Measurements from ENCODE around the gene ZNF236.

The ZNF236 gene

DNA sequence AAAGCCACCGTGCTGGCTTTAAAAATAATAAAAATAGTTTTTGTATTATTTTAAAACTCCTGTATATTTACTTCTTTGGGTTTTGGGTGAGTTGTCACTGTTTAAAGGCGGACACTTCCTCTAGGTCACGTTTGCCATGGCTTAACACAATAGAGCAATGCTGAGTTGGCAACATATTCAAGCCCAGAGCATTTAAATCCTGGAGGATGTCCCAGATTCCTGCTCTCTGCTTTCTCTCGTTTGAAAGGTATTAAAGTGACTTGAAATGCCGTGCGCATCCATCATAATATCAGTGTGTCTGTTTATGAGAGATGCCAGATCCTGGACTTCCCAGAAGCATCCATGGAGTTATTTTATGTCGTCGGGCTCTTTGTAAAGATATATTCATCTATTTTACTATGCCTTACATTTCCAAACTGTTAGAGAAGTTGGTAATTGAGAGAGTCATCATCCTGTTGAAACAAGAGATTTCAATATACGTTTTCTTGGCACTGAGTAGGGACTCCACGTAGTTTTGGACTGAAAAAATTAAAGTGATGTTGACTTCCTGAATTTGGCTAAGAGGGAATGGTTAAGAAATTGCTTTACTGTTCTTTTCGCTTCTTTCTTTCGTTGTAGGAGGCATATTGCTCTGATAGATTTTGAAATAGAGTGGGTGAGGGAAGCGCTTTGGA lies 150.6 kb downstream of the ZNF236 start:
- DNase-seq (ENCODE audit: low spot score), result no peak

GRCh38 chr18:76973520-76974266 lies 151.3 kb downstream of the ZNF236 start:
- no peak for DNase-seq (ENCODE audit: low spot score)

DNA sequence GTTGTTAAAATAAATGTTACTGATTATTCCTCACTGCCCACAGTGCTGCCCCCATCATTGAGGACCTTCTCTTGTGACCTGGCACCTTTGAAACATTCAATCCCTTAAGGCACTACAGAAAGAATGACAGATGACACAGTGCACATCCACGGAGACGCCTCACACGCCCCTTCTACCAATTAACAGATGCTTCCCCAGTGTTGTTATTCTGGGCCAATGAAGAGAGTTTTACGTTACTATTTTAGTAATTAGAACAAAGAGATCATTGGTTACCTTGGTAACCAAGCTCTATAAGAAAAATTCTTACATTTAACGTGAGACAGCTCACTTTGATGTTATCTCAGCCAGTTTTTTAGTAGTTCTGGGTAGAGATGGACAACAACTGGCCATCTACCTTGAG lies 152.0 kb downstream of the ZNF236 start:
- DNase-seq (ENCODE audit: low spot score), result no peak

DNA sequence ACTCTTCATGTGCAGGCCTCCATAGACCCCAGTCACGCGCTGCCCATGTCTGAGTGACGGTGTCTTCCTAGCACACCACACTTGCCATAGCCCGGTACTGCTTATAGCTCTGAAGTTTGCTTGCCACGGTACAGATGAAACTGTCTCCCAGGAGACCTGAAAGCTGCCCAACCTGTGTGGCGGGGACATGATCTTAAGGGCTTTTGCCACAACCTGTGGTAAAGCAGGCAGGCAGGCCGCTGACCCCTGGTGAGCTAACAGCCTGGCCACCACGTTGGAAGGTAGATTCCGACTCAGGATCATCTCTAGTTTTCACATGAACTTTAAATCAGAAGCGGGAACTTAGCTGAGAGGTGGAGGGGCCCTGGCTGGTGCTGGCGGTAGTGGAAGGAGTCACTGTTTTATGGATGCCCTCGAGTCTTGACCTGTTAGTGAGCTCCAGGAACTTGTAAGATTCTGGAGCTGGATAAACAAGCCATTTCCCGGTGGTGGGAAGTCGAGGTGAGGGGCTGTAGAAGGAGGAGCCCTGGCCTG lies 153.3 kb downstream of the ZNF236 start:
- DNase-seq (ENCODE audit: low spot score), result no peak

- no peak for DNase-seq (ENCODE audit: low spot score)
Measured at GRCh38 chr18:76977108-76977621, 154.8 kb downstream of the ZNF236 start.

DNA sequence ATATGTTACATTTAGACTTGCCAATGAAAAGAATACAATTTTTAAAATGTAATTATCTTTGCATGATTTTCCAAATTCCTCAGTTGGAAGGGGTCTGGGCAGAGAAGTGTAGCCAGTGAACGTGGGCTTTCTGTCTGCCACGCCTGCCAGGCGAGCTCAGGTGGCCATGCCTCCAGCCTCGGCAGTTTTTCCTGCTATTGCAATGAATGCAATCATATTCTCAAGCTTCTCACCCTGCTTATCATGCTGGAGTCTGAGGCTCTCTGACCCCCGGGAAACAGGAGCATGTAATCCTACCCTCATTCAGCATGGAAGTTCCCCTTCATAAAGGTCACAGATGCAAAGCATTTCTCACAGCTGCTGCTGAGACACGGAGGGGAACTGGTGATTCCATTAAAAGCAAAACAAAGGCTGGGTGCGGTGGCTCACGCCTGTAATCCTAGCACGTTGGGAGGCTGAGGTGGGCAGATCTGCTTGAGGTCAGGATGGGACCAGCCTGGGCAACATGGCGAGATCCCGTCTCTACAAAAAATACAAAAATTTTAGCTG lies 155.4 kb downstream of the ZNF236 start:
- no peak for DNase-seq (ENCODE audit: low spot score)

DNA sequence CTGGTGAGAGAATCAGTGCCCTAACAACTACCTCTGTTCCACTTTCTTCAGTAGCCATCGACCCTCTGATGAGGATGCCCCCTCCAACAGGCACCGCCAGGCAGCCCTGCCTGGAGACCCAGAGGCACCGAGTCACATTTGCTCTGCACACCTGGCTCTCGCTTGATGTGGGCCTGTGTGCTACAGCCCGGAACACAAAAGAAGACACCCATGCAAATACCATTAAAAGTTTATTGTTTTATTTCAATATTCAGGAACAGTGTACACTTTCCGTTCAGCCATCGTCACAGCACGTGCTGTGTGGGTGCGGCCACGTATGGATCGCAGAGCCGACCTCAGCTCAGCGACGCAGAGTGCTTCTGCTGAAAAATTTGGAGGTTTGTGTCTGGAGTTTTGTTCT lies 156.3 kb downstream of the ZNF236 start:
- DNase-seq (ENCODE audit: low spot score), result no peak

DNA sequence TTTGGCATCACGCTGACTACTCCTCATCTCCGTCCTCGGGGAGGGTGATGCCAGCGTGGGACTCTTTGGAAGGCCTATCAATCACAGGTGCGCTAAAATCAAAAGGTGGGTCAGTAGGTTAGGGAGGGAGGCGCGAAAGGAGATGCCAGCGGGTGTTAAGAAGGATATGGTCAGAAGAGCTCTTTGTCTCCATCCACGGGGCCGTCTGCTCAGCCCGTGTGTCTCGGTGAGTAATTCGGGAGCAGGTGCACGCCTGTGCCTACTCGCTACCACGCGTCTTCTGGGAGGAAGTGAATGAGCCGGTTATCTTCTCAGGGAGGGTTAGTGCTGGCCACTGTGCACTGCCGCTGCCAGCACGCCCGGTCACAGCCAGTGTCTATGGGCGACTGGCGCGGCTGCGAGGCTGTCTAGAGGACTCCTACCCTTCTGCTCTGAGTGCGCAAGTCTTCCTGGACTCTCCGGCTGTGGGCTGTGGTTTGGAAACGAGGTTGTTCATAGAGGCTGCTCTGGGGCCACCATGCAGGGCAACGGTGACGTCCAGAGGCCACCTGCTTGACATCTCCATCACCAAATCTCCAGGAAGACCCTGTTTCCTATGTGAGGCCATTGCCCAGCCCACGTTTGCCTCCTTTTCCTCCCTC lies 156.9 kb downstream of the ZNF236 start:
- DNase-seq (ENCODE audit: low spot score), result no peak

DNA sequence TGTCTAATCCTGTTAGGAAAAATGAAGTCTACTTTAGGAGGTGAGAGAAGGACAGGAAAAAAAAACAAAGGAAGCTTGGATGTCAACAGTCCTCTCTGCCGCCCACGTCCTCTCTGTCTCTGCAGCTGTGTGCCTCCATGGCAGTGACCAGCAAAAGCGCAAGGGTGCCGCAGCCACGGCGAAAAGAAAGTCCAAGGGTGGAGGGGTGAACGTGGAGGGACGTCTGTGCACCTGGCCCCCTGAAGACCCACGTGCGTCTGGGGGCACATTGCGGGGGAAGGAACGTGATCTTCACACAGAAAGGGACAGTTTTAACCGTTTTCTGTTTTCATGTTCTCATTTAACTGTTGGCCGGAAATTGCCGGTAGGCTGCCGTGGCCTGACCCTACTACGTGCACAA lies 157.5 kb downstream of the ZNF236 start:
- no peak for DNase-seq (ENCODE audit: low spot score)

- no peak for DNase-seq (ENCODE audit: low spot score)
Measured at GRCh38 chr18:76980663-76981395, 158.5 kb downstream of the ZNF236 start.

GRCh38 chr18:76981396-76981968 lies 159.1 kb downstream of the ZNF236 start:
- no peak for DNase-seq (ENCODE audit: low spot score)

DNA sequence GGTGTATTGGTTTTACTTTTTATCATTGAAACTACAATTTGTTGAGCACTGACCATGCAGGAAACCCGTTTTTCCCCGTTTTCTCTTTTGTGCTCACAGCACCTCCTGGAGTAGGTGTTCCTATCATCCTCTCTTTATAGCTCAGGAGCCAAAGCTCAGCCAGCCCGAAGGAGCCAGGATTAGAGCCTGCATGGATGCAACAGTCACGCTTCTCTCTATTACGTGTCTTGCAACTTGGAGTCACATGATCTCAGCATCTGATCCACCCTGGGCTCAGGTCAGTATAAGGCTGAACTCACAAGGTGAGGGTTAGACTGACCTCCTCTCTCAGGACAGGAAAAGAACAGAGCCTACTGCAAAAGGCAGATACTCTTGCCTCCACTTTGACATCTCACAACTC lies 159.7 kb downstream of the ZNF236 start:
- DNase-seq (ENCODE audit: low spot score), result no peak

GRCh38 chr18:76982841-76983583 lies 160.7 kb downstream of the ZNF236 start:
- peak; percentile 88 for DNase-seq (ENCODE audit: low spot score)

DNA sequence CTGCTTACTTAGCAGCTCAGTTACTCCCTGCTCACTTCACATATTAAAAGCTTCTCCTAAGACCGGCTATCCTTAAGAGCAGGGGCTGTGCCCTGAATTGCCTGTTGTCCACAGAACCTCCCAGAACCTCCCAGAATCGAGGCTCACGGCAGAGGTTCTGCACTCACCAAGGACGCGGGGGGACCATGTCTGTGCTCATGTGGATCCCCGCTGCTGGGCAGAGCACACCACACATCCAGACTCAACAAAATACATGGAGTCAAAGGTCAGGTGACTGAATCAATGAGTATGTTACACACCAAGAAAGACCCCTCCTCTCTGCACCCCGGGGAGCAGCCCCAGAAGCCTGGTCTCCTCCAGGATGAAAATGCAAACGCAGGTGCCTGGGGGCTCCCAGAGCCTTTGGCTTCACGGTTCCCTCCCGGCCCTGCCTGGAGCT lies 161.3 kb downstream of the ZNF236 start:
- DNase-seq (ENCODE audit: low spot score), result no peak

DNA sequence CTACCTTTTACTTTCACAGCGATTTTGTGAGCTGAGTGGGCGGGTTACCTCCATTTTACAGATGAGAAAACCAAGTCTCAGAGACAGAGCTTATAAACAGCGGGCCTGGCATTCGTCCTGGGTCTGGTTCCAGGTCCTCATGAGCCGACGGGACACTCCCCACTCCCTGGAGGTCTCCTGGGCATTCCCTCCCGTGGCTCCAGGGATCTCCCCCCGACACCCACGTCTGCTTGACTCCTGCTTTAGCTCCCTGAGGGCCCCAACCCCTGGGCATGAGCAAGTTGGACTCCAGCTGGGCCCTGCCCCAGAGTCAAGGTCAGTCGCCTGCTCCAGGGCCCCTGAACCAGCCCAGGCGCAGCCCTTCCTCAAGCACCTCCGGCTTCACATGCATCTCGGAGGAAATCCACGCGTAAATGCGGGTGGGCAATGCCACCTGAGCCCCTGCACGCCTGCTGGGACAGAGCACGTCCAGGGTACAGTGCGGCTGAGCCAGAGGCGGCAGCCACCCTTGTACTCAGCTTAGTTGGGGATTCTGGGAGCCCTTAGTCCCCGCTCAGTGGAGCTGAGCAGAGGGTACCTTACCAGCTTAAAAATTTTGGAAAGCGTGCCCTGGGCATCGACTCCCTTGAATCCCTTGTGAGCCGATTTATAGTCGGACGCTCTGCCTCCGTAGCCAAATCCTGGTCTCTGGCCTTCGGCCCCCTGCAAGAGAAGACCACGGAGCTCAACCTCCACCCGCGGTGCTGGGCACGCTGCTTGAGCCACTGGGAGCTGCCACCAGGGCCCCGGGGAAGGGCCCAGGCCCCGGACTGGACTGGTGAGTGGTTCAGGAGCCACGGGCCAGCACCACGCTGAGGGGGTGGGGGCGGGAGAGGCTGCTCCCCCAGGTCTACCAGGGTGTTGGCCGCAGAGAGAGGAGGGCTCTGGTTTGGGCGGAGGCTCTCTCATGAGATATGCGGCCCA lies 162.1 kb downstream of the ZNF236 start:
- no peak for DNase-seq (ENCODE audit: low spot score)

DNA sequence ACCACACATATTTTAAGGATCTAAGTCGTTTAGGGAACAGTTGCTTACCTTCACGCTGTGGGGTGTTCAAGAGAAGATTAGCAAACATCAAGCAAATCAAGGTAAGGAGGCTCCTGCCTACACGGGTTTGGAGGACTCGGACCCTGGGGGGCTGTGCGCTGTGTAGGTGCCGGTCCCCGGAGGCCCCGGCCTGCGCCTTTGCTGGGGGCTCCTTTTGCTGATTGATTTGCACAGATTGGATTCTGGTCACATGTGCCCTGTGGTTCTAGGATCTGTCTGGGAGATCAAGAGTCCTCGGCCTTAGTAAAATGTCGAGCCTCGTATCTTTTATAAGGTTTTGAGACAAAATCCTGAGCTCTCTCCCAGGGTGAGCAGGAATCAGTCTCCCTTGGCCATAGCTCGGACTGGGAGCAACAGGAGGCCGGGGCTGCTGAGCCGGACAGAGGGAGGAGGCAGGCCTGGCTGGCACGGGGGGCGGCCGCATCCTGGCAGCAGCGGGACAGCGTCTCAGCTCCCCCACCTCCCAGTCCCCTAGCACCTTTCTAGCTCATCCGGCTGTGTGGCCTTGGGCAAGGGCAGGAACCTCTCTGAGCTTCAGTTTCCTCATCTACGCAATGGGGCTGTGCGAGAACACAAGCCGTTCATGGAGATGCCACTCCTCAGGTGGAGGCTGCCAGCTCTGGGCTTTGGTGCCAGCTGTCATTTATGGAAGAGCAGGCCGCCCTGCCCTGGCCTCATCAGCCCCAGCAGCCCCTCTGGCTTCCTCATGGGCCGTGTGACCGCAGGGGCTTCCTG lies 163.0 kb downstream of the ZNF236 start:
- no peak for DNase-seq (ENCODE audit: low spot score)

- no peak for DNase-seq (ENCODE audit: low spot score)
Measured at GRCh38 chr18:76985951-76986236, 163.5 kb downstream of the ZNF236 start.

DNA sequence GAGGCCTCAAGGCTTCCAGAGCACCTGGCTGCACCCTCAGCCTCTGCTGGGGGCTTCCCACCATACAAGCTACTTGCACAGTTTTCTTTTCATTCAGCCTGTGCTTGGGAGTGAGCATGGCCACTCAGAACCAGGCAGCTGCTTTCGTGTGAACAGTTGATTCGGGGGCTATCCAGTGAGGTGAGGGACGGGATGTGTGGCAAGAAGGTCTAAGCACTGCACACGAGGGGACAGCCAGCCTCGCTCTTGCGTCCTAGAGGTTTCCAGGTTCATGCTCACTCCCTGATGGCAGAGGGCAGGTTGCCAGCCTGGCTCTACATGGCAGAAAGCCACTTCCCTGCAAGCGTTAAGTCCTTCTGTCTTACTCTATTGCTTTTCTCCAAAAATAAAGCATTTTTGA lies 164.0 kb downstream of the ZNF236 start:
- DNase-seq (ENCODE audit: low spot score), result no peak

All from hepatic stellate cell (primary cell).